Skin of body (tissue), 2 donors: Measurements from ENCODE around the gene PCED1B. TPM values are rescaled to one million over a fixed set of nuclear protein-coding genes. Genes with fewer than 3 reads are reported as not detected.
"Not testable (repeated sequence)": the region's sequence is repeated elsewhere in the genome, so short reads cannot be mapped to it uniquely, and the experiment has no call there.

Experiments
- DNase-seq: peaks from one replicate; lab custom pipeline; 2025; lab: John Stamatoyannopoulos, UW
- total RNA-seq: library from RNA; depleted of rRNA; stranded (reverse); fragments of >200 nt; gene quantifications from one replicate; pipeline ENCODE4 v1.2.3, GENCODE V29; 2014

Gene PCED1B
- total RNA-seq, 1 donor from 2014 or later: 0.49 TPM

DNA sequence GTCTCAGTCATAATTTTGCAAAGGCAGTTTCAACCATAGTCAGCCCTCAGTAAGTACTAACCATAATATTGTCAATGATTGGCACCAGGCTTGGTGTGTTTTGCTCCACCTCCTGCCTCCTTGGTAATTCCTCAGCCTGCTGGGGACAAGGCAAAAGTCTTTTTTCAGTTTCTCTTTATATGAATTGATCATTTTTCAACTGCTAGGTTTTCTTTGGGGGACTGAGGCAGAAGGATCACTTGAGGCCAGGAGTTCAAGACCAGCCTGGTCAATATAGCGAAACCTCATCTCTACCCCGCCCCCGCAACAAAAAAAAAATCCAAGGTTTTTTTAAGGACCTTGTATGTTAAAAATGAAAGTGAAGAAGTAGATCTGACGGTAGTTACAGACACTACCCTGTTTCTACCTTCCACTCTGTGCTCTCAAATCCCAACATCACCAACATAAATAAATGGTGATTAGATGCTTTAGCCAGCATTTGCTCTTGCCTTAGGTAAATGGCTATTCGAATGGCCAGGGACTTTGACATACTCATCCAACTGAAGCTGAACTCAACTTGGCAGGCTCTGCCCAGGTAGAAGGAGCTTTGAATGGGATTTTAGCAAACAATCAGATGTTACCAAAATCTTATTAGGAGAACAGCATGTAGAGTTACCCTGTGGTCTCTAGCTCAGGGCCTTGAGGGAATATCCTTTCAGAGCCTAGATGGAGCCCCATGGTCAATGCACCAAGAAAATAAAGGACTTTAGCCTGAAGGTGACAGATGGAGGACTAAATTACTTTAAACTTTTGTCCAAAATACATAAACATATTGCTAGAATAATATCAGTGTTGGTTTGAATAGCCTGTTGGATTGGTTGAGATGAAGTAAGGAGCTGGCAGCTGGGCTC is 127.3 kb downstream of the PCED1B start:
- no peak for DNase-seq

DNA sequence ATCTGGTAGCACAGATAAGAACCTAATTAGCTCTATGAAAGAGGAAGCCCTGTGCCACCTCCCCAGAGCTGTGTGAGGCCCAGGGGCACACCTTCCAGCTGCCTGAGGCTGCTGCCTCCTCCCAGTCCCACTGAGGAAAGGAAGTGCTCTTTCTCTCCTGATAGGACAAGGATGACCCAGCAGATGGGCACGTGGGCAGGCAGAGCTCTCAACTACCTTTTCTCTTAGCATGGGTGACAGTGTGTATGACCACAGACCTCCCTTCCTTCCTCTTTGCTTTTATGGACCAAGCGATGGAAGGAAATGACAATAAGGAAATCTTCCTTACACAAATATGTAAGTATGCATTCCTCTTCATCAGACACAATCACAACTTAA is 127.9 kb downstream of the PCED1B start:
- DNase-seq: peak; percentile 20

DNA sequence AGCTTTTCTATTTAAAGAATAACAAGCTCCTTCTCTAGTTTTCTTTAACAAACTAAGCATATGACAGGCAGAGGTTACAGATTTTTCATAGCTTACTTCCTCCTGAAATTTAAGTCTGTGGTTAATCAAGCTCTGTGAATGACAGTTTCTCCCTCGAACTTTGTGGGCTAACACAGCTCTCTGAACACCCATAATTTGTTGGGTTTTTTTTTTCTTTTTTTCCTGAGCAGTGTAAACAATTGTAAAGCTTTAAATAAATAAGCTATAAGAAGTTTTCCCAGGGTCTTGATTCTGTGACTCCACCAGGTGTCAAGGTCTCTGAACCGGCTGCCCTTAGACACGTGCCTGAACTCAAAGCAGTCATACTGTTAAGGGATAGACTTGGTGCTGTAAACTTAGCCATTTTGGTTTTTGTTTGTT is 128.4 kb downstream of the PCED1B start:
- DNase-seq: no peak

DNA sequence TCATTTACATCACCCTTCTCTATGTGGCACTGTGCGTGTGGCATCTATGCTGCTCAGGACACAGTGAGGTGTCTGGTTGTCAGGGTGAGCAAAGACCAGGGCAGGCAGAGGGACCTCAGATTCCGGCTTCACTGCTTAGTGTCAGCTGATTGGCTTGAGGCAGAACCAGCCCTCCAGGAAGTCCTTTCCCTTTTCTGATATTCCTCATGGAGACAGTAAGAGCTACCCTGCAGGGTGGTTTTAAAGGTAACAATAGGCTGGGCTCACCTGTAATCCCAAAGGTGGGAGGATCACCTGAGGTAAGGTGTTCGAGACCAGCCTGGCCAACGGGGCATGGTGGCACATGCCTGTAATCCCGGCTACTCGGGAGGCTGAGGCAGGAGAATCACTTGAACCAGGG is 129.6 kb downstream of the PCED1B start:
- DNase-seq: no peak

DNA sequence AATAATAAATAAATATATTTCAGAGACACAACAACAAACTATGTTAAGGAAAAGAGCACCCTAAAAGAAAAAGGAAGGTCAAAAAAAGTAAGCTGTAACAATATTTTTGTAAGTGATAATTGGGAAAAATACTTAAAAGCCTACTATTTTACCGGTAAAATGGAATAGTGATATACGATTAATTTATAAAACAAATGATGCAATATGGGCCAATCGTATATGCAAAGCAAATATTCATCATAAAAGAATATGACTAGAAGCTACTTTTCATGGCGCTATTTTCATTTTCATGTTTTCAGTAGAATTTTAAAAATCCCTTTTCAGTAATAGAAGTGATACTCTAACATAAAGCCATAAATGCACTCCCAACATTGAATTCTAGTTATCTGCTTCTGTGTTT is 131.4 kb downstream of the PCED1B start:
- no peak for DNase-seq

DNA sequence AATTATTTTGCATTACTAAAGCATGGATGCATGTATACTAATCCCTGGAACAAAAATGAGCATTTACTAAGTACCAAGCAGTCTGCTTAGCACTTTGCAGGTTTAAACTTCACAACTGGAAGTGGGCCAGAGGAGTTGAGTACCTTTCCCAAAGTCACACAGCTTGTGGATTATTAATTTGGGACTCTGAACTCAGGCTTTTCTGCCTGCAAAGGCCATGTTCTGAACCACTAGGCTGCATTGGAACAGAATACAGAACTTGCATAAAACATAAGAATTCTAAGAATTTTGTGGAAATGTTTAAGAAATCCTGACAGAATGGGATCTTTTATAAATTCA is 133.2 kb downstream of the PCED1B start:
- DNase-seq: no peak

DNA sequence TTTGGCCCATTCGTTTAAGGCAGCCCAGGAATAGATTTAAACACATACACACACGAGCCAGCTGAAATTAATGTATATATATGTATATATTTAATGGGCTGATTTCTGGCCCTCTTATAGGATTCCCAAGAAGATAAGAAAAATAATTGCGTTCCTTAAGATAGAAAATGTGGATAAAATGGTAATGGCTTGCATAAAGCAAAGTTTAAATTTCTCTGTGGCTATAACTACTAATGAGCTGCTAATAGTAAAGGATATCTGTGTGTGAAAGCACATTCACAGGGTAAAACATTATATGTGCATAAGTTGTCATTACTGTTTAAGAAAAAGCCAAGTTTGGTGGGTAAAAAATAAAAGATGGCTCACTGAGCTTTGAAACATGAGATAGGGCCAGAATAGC is 134.0 kb downstream of the PCED1B start:
- no peak for DNase-seq

DNA sequence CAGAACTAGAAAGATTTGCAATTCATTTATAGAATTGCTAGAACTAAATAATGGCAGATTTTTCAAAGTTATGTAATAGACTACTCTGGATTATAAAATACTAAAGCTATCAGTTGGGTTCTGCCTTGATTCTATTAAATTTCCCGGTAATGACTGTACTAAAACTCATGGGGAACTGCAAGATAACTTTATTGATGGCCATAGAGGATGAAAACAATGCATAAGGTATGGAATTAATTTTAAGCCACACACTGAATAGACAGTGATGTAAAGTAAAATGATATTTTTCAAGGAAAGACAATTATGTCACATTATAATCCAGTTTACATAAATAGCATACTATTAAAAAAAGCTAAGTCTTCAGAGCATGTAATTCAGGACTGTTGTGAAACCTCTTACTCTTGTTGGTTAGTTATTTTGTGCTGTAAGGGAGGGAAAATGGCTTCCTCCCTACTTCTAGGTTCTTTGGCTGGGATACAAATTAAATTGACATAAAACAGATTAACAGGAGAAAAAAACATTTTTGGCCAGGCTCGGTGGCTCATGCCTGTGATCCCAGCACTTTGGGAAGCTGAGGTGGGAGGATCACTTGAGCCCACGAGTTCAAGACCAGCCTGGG is 134.7 kb downstream of the PCED1B start:
- no peak for DNase-seq

DNA sequence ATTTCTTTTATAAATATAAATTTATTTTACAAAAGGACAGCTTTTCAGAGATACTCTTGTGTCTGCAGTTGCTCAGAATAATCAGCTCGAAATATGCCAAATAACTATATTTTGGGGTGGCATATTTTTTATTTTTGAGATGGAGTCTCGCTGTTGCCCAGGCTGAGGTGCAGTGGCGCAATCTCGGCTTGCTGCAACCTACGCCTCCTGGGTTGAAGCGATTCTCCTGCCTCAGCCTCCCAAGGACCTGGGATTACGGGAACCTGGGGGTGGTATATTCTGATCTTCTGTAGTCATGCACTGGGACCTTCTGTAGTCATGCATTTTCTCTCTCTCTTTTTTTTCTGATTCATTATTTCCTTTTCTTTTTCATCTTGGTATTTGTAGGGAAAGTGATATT is 135.3 kb downstream of the PCED1B start:
- DNase-seq: no peak

DNA sequence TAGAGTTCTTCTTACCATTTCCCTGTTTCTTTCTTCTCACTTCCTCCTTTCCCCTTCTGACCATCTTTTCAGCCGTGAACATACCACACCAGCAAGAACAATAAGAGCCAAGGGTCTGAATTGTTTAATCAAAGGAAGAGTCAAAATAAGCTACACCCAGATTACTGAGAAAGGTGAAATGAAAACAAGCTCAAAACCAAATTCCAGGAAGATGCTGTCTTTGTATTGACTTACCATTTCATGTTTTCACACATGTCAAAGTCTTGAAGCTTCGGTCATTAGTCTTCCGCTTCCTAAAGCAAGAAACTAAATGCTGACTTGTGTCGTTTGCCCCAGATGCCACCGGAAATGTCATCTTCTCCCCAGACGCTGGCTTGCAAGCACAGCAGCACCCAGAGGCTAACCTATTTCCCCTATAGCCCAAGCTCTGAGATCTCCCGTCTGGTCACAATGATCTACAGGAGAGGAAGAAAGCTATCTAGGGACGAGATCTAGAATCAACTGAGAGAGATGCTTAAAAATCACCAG is 136.8 kb downstream of the PCED1B start:
- no peak for DNase-seq

DNA sequence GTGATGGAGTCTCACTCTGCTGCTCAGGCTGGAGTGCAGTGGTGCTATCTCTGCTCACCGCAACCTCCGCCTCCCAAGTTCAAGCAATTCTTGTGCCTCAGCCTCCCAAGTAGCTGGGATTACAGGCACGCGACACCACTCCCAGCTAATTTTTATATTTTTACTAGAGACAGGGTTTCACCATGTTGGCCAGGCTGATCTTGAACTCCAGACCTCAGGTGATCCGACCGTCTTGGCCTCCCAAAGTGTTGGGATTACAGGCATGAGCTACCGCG is 138.1 kb downstream of the PCED1B start:
- DNase-seq: not testable (repeated sequence)

DNA sequence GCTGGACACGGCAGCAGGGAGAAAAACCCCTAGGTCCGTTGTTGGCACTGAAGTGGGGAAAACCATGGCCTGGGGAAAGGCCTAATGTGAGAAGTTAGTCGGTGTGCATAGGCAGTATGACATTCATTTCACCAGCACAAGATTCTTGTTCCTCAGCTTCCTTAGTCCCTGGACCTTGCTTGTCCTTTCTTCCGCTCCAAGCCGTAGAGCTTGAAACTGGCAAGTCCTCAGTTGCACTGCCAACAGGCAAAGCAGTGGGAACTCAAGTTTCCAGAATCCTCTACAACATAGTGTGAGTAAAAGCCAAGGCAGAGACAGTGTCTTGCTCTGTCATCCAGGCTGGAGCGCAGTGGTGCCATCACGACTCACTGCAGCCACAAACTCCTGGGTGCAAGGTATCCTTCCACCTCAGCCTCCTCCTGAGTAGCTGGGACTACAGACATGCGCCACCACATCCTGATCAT is 138.8 kb downstream of the PCED1B start:
- DNase-seq: no peak

DNA sequence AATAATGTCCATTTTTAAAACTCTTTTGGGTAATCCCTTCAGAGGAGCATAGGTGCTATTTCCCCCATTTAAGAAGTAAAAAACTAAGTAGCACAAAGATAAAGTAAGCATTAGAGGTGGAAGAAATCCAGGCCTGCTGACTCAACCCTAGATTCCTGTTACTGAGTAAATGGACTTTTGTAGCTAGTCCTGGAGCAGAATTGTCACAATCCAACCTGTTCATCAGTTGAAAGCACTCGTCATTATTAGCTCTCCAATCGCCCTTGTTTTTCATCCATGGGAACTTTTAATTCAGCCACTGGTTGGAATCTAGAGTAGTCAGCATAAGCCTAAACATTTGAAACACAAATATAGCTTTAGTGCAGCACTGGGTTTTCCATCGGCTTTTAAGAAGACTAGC is 139.8 kb downstream of the PCED1B start:
- no peak for DNase-seq

DNA sequence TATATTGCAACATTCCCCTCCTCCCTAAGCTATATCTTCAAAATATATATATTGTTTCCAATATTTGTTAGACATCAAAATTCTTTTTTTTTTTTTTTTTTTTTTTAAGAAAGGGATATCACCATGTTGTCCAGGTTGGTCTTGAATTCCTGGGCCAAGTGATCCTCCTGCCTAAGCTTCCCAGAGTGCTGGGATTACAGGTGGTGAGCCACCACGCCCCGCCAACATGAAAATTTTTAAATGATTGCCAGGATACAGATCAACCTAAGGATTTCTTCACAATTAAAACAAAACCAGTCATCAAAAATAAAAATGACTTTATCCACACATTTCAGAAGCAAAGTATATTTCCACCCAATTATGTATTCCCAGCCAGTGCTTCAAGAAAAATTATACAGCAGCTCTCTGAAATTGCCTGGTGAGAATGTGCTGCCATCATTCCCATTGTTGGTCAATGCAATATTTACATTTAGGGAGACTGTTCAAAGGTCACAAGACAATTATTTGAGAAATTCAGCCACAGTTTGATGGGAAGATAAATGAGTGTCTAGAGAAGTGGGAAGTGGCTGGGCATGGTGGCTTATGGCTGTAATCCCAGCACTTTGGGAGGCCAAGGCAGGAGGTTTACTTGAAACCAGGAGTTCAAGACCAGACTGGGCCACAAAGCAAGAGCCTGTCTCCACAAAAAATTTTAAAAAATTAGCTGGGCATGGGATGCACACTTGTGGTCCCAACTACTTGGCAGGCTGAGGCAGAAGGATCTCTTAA is 142.0 kb downstream of the PCED1B start:
- DNase-seq: no peak

DNA sequence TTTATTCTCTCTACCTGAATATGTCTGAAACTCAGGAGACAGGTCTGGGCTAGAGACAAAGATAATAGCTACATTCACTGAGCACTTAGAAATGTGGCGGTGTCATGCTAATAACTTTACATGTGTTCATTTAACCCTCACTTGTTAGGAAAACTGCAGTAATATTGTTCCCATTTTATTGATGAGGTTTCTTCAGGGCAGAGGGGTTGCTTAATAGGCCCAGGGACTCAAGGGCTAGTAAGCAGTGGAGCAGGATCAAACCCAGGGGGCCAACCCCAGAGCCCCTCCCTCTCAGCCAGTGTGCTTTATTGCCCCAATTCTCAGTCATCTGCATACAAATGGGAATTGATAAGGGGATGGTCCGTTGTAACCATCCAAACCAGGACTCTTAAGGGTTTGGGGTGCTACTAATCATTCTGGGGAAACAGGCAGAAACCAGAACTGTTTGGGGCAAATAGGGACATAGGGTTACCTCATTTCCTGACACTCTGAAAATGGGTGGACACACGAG is 143.2 kb downstream of the PCED1B start:
- DNase-seq: no peak

DNA sequence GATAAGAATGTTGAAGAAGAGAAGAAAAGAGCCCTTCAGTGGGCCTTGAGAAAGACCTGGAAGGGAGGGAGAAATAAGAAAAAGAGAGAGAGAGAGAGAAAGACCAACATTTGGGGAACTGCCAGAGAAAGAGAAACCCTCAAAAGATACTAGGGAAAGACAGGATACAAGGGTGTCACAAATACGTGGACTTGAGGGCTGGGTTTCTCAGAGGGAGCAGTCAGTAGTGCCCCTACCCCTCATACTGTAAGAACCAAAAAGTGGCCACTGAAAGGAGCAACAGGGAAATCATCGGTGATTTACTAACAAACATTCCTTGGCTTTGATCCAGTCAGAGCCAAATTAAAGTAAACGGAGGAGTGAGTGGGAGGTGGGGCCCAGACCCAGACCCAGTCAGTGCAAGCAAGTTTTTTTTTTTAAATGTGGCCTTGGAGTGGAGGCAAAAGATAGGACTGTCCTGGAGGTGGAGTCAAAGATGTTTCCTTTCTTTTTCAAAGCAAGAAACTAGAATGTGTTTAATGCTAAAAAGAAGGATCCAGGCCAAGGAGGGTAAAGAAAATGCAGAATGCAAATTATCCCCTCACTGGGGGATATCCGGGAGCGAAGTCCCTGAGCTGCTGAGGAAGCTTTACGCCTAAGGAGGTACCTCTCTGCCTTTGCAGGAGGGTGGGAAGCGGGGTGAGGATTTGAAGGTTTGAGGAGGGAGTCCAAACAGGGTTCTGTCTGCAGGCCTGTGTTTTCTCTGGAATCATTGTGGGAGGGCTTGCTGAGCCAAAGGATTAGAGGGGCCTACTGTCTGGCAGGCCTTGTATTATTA is 143.8 kb downstream of the PCED1B start:
- DNase-seq: no peak

DNA sequence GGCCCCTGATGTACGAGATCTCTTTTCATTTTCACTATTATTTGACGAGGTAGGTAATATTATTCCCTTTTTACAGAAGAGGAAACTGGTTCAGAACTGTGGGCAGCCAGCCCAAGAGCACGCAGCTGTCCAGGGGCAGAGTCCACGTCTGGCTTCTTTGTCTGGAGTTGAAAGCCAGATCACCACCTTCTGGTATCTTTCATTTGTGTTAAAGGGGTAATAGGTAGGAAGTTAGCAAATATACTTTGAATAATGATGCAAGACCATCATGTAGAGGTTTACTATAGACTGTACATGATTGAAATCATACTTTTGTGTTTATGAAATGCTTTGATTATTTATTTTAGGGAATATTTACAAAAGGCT is 144.4 kb downstream of the PCED1B start:
- DNase-seq: no peak

DNA sequence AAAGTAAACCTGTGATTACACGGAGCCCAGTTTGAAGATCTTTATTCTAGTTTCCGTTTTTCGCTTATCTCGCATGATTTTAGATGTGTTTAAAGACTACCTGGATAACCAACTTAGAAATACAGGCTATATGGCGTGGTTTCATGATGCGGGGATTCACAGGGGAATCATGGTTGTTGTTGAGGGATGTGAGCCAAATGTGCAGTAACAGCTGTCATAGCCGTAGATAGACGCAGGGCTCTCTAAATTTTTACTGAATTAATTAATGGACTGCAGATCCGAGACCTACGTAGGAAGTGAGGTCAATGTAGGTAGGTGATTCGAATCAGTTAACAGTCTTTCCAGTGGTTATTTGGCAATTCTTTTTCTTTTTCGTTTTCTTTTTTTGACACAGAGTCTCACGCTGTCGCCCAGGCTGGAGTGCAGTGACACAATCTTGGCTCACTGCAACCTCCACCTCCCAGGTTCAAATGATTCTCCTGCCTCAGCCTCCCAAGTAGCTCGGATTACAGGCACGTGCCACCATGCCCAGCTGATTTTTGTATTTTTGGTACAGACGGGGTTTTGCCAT is 145.2 kb downstream of the PCED1B start:
- no peak for DNase-seq

DNA sequence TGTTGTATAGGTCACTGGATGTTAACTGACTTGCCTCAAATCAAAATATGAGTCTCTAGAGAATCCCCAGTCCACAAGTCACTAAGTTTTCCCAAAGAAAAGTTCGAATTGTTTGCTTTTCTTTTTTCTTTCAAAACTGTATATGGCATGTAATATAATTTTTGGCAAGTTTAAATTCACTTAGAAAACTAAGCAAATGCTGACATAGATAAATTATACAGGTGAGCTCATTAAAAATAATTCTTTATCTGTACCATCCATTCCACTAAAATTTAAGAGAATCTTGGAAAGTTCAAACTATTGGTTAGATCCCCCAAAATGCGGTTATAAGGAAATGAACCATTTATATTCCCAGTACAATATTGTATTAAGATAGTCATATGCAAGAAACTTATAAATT is 145.9 kb downstream of the PCED1B start:
- no peak for DNase-seq

DNA sequence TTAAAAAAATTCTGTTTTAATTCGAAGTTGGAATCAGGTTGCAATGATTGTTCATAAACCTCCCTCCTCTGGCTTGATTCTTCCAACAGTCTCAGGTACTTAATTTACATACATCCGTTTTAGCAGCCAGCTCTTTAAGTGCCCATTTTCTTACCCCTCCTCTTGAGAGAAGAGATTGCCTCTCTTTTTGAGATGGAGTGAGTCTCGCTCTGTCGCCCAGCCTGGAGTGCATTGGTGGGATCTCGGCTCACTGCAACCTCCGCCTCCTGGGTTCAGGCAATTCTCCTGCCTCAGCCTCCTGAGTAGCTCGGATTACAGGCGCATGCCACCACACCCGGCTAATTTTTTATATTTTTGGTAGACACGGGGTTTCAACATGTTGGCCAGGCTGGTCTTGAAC is 146.8 kb downstream of the PCED1B start:
- no peak for DNase-seq

DNA sequence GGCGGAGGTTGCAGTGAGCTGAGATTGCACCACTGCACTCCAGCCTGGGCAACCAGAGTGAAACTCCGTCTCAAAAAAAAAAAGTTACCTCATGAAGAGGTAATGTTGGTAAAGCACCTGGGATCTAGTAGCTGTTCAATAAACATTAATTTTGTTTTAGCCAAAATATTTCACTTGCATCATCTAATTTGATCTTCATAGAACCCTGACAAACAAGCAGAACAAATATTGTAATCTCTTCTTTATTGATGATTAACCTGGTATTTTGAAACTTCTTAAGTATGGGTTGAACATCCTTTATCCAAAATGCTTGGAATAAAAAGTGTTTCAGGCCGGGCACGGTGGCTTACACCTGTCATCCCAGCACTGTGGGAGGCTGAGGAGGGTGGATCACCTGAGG is 149.4 kb downstream of the PCED1B start:
- no peak for DNase-seq
